NB4 (cell line): ENCODE measurements around the gene B3GAT3.

Experiments
- DNase-seq: peaks from one replicate; pipeline ENCODE4 v3.0.0; 2010; ENCODE audit warnings: low read depth
- H3K4me3 ChIP-seq: one replicate; pipeline ENCODE4 v1.5.1; 2011; ENCODE audit warnings: mild to moderate bottlenecking, low read depth, low read length, moderate library complexity
- CTCF ChIP-seq: IDR thresholded peaks from one replicate; pipeline ENCODE4 v1.5.1; 2012; ENCODE audit warnings: low read depth, low read length
- MAX ChIP-seq: IDR thresholded peaks from 2 replicates; pipeline ENCODE4 v1.6.1; 2011; ENCODE audit warnings: low read depth, low read length
- MYC ChIP-seq: IDR thresholded peaks from 2 replicates; pipeline ENCODE4 v1.6.1; 2011; ENCODE audit warnings: low read depth, low read length
- POLR2A ChIP-seq: IDR thresholded peaks from 2 replicates; pipeline ENCODE4 v1.6.1; 2011; ENCODE audit warnings: mild to moderate bottlenecking; ENCODE audit not compliant: insufficient read length; ENCODE audit errors: extremely low read depth

B3GAT3 gene

GRCh38 chr11:62612366-62613290, 9.2 kb downstream of the B3GAT3 start, which contains the start of the genes EML3 and ROM1:
TSS of gene EML3 (minus strand) at chr11:62612775. CDS start at chr11:62612457, 318 bp downstream.
TSS of gene ROM1 (plus strand) at chr11:62613257. CDS start at chr11:62613282, 25 bp downstream.
- peak; percentile 86 for TF ChIP-seq CTCF
- TF ChIP-seq MYC, result no peak; the same call in 1 of the 2 replicates
- peak; percentile 93 for DNase-seq
- H3K4me3 ChIP-seq, result peak within 1 kb of the TSS; percentile 85

DNA sequence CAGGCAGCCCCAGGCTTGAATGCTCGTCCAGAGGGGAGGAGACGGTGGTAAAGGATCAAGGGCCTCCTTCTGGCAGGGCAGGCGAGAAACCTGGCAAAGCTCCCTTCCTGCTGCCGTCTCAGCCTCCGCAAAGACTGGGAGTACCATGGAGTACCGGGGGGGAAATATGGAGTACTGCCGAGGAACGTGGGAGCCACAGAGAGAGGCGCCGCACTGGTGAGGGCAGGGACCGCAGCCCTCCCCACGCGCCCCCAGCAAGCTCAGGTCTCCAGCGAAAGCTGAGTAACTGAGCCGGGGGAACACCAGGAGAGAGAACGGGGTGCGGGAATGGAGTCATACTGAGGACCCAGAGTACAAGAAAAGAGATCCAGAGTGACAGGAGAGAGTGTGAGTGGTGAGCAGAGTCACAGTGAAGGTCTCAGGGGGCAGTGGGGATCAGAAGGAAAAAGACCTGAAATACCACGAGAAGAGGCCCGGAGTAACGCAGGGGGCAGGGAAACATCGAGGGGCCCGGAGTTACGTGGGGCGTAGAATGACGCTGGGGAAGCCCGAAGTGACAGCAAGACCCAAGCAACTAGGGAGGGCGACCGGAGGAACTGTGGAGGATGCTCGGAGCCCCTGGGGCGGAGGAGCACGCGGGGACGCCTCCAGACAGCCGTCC, 10.0 kb downstream of the B3GAT3 start:
- H3K4me3 ChIP-seq, result peak overlapping the region; percentile 85
- TF ChIP-seq POLR2A, result peak; percentile 21
- peak; percentile 24; the same call in 1 of the 2 replicates for TF ChIP-seq MAX
- no peak for TF ChIP-seq CTCF
- TF ChIP-seq MYC, result no peak
- peak; percentile 76 for DNase-seq

- no peak for TF ChIP-seq MYC
- TF ChIP-seq CTCF, result no peak
- TF ChIP-seq MAX, result no peak
- no peak for TF ChIP-seq POLR2A
- no peak for DNase-seq
- peak overlapping the region; percentile 85 for H3K4me3 ChIP-seq
Measured at GRCh38 chr11:62610814-62611704, 10.7 kb downstream of the B3GAT3 start.

DNA sequence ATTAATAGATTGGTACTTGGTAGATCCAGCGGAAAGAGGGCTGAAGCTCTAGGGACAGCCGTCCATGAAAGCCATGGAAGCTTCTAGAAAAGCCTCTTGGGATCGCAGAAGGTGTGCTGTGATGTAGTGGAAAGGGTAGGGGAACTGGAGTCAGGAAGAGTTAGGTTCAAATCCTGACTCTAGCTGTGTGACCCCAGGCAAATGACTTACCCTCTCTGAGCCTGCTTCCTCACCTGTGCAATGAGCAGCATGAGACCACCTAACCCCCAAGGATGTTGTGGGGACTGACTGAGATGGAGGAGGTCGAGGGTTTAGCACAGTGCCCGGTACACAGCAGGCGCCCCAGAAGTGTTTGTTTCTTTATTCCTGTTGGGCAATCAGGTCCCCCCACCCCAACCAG, 11.4 kb downstream of the B3GAT3 start:
- TF ChIP-seq POLR2A (no peak), CTCF (no peak), MAX (no peak), MYC (no peak)
- H3K4me3 ChIP-seq, result no peak overlapping the region
- DNase-seq, result no peak

GRCh38 chr11:62608776-62609175, 13.0 kb downstream of the B3GAT3 start:
- no peak for TF ChIP-seq POLR2A
- TF ChIP-seq MAX, result no peak
- no peak for TF ChIP-seq MYC
- no peak for TF ChIP-seq CTCF
- H3K4me3 ChIP-seq, result no peak overlapping the region
- DNase-seq, result no peak
